ENCODE results near the gene ZSCAN26.

ZSCAN26 gene

GRCh38 chr6:28322661-28323060 is 55.7 kb downstream of the ZSCAN26 start:
- no peak for DNase-seq (ENCODE audit: low read depth)

- no peak for DNase-seq (ENCODE audit: low read depth)
Observed at GRCh38 chr6:28323813-28324424, 57.0 kb downstream of the ZSCAN26 start.

GRCh38 chr6:28326371-28326948 is 59.5 kb downstream of the ZSCAN26 start:
- no peak for DNase-seq (ENCODE audit: low read depth)
